ENCODE results near the gene BANP.

The BANP gene

DNA sequence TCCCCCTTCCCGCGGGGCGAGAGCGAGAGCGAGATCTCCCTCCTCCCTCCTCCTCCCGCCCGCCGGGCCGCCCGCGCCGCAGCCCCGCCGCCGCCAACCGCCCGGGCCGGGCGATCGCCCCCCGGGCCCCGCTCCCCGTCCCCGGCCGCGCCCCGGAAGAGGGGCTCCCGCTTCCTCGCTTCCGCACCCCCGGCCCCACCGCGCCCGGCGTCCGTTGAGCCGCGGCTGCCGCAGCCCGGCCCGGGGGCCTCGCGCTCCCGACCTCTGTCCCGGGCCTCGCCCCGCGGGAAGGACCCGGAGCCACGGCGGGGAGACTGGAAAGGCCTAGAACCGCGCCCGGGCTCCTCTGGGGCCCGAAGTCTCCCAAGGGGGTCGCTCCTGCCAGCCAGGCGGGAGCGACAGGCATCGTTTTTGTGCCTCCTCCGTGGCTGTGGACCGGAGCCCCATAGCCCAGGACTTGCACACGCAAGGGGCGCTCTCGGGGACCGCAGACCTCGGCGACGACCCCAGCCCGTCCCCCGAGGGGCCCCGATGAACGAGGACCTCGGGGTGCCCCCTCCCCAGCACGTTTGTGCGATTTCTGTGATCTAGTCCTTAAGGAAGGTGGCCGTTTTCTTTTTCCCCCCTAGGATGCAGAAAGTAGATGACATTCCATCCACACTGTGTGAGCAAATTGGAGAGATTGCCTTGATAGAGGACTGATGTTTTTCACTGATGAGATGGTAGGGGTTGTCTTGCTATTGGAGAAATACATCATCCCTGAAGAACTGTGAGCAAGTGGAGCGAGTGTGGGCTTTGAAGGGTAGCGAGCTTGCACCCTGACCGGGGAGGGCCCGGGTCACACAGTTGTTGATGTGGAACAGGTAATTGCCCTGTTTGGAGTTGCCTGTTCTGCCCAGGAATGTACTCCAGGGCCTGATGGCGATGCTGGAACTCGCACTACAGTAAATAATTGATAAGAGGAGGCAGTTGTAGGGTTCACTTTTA is 611 bp downstream of the BANP start:
- DNase-seq (ENCODE audit: low spot score) = no peak

DNA sequence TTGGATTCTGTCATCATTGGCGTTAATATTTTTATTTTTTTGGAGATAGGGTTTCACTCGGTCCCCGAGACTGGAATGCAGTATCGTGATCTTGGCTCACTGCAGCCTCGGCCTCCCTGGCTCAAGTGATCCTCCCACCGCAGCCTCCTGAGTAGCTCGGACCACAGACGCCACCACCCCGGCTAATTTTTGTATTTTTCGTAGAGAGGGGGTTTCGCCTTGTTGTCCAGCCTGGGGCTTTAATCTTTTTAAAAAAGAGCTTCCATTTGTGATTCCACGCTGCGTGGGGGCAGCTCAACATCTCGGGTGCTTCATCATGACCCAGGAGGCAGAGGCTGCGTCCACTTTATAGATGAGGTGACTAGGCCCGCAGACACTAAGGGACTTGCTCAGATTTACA is 1.5 kb downstream of the BANP start:
- no peak for DNase-seq (ENCODE audit: low spot score)

- DNase-seq (ENCODE audit: low spot score) = no peak
Observed at GRCh38 chr16:87953308-87954215, 2.3 kb downstream of the BANP start.

DNA sequence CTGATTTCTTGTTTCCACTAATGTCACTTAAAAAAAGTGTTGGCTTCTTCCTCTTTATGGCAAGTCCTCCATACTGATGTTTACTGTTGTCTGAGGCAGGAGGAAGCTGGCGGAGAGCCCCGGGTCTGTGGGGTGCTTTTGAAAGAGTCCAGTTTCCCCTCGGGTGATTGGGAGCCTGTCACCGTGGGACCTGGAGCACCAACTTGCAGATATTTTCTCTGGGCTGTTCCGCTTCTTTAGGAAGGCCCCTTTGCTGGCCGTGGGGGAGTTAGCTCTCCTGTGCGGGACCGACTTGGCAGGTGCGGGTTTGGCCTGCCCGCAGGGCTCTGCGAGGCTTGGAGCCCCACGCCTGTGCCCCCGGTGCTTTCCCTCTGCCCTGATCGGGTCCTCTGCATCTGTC is 3.1 kb downstream of the BANP start:
- DNase-seq (ENCODE audit: low spot score) = no peak

DNA sequence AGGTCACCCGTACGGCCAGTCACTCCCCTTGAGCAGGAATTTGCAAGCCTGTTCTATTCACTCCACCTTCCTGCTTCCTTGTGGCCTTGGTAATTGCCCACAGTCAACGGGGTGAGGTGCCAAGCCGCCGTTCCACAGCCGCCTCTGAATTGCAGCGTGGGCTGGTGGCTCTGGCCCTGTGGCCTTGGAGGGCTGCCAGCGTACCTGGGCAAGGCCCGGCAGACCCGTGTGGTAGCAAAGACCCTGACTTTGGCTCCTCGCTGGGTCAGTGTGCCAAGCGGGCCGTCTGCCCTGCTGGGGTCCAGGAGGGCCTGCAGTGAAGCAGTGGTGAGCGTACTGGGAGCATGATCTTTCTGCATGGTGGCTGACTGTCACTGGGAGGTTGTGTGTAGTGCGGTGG is 3.6 kb downstream of the BANP start:
- no peak for DNase-seq (ENCODE audit: low spot score)

GRCh38 chr16:87955302-87956097 is 4.3 kb downstream of the BANP start:
- DNase-seq (ENCODE audit: low spot score) = peak; percentile 37

DNA sequence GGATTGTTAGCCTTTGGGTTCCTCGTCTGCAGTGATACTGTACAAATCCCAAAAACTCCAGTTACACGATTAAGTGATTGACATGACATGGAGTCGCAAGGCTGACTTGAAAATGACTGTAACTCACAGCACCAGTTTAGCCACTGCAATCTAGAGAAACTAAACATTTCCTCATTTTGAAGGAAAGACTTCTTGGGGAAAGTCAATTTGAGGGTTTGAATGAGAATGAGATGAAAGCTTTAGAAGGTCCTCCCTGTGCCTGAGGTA is 4.8 kb downstream of the BANP start:
- DNase-seq (ENCODE audit: low spot score) = no peak

GRCh38 chr16:87956365-87957231 is 5.4 kb downstream of the BANP start:
- DNase-seq (ENCODE audit: low spot score) = peak; percentile 18

GRCh38 chr16:87957296-87958094 is 6.3 kb downstream of the BANP start:
- DNase-seq (ENCODE audit: low spot score) = no peak

DNA sequence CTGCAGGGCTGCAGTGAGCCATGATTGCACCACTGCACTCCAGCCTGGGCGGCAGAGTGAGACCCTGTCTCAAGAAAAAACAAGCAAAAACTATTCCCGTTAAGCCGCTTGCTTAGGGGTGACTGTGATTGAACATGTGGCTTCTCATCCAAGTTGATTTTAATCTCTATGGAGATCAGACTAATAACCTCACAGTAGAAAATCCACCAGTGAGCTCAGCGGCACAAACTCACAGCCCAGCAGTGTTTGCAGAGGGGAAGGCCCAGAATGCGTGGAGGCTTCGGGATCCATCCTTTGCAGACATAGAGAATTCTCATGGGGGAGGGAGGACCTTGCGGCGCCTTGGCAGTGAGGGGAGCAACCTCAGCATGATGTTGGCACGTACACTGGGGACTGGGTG is 7.4 kb downstream of the BANP start:
- DNase-seq (ENCODE audit: low spot score) = no peak

DNA sequence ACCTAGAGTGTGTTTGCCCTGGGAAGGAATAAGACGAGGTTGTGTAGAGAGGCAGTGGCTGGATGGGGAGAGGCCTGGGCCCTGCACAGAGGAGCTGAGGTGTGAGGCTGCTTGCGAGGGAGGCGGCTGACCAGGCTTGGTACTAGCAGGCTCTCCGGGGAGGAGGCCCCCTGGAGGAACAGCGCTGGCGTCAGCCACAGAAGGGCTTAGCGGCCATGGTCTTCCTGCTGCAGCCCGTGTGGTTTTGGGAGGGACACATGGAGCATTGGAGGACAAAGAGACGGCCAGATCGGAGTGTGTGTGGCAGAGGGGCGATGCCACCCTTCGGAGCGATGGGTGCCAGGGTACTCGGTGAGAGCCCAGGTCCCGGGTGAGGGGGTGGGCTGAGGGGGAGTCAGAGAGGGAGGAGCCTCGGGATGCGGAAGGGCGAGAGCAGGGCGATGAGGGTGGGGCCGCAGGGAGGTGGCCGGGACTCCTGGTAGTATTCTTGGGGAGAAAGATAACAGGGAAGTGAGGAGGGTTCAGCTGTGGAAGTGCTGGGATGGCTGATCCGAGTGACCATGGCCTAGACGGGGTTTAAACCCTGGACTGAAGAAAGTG is 8.3 kb downstream of the BANP start:
- DNase-seq (ENCODE audit: low spot score) = no peak

DNA sequence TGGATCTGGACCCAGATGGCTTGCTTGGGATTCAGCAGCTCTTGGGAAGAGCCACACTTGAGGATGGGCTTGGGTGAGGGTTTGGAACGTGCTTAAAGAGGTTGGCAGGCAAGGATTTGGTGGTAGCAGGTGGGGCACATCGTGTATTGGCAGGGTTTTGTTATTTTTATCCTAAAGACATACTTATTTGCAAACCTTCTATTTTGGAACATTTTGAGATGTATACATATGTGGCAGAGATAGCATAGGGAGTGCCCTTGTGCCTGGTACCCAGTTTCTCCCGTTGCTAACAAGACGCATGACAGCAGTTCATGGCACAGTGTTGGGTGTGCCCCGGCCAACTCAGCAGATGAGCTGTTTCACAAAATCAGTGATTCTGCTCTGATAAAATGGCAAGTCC is 9.1 kb downstream of the BANP start:
- DNase-seq (ENCODE audit: low spot score) = no peak

DNA sequence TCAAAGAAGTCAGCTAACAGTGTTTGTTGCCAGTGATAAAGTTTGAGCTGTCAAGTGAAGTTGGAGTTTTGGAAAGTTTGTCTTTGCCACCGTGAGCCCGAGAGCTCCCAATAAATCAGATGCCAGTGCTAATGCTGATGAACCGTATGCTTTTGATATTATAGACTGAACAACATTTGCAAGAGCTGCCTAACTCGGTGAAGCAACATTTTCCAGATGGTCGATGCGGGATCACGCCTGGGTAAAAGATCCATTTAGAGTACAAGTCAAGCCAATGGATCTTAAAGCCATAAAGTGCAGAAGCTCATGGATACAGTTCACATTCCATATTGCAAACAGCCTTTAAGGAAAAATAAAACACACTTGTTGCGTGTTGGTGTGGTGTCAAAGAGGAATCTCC is 9.6 kb downstream of the BANP start:
- DNase-seq (ENCODE audit: low spot score) = no peak

DNA sequence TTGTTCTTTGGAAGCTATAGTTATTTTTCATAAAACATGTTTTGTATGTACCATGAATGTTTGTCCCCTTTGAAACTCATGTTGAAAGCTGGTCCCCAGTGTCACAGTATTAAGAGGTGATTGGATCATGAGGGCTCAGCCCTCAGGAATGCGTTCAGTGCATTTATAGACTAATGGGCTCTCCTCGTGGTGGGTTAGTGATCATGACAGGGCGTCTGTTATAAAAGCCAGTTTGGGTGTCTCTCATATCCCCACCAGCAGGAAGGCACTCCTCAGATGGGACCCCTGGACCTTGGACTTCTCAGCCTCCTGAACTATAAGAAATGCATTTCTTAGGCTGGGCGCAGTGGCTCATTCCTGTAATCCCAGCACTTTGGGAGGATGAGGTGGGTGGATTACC is 10.4 kb downstream of the BANP start:
- DNase-seq (ENCODE audit: low spot score) = no peak

DNA sequence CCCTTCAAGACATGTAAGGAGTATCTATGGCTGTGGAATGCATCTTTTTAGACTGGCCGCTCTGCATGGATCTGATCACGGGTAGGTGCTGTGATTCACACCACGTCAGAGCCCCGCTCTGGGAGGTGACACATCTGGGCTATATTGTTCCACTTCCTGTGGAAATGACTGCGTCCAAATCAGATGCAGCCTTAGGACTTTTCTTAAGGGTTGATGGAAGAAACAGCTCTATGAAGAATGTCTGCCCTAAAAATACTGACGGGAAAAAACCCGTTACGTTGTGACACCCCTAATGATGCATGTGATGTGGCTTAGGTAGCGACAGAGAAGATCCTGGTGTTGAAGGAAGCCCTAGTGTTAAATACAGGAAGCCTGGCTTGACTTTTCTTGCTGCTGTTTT is 12.2 kb downstream of the BANP start:
- peak; percentile 81 for DNase-seq (ENCODE audit: low spot score)

DNA sequence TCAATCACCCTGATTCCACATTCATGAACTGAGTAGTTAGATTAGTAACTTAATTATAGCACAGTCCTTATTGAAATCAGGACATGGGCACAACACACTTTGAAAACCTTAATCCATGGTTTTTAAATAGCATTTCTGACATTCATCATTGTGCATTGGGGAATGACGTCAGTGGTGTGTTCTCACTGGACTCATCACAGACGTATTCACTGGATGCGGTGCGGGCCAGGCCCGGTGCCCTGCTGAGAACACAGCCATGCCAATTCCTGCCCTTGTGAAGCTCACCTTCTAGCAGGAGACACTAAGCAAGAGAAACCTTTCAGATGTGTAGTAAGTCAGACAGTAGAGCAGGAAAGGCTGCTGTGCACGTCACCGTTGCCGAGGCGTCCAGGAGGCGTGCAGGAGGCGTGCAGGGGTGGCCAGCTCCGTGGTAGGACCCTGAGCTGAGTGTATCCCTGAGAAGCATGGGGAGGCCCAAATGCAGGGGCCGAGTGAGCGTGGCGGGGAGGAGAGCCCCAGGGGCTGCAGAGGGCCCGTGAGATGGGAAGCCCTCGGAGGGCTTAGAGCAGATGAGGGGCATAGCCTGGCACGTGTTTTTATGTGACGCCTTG is 12.9 kb downstream of the BANP start:
- DNase-seq (ENCODE audit: low spot score) = no peak

GRCh38 chr16:87965417-87965816 is 14.2 kb downstream of the BANP start:
- DNase-seq (ENCODE audit: low spot score) = no peak

GRCh38 chr16:87966064-87966645 is 14.9 kb downstream of the BANP start:
- peak; percentile 76 for DNase-seq (ENCODE audit: low spot score)

DNA sequence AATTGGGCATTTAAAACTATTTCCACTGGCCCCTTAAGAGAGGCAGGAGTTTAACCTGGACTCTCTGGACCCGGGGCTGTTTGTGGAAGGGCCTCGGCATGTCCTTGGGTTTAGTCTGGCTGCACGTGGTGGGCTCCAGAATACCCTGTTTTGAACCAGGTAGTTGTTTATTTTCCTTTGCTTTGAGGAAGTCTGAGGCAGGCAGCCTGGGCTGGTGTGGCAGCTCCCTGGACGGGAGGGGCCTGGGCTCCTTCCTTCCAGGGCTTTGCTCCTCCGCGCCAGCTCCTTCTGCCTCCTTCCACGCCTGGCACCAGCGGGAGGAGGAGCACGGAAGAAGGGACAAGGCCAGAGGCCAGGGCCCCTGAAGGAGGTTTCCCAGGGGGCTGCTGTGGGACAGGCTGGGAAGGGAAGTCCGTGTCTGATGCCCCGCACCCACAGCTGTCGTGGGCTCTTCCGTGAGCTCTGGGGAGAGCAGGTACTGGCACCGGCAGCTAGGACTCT is 15.5 kb downstream of the BANP start:
- DNase-seq (ENCODE audit: low spot score) = peak; percentile 56

Data from GM03348 (cell line).